Measurements from ENCODE around the gene RNLS. TPM values are rescaled to one million over a fixed set of nuclear protein-coding genes. Genes with fewer than 3 reads are reported as not detected.

The RNLS gene
- total and polyA plus RNA-seq, 2 of the 8 experiments (the other 6 are each of a cell fraction or from before 2014, with no cell fraction given), result 7.5 to 12.7 TPM

GRCh38 chr10:88409824-88410223 is 173.3 kb downstream of the RNLS start:
- CTCF ChIA-PET (ENCODE audit: partially characterized antibody), result interaction anchor here (0.6 kb wide), 1 partner anchor 128 kb away, joined by 3 read pairs; no protein-coding TSS in a partner anchor

More at GRCh38 chr10:88409824-88410223, 173.3 kb downstream of the RNLS start:
- H3K79me1 ChIP-seq (ENCODE audit: low read depth, low read length), result no peaks in the 10 kb centered on the region
- H3K14ac ChIP-seq (ENCODE audit: insufficient read length), result no peak overlapping the region
- no peak overlapping the region for H2BK15ac ChIP-seq (ENCODE audit: low read length)
- no peak overlapping the region for H4K8ac ChIP-seq (ENCODE audit: extremely low read depth, insufficient read depth, low read length)
- H2BK120ac ChIP-seq (replicated peaks; ENCODE audit: low read depth, low read length), result no peak overlapping the region
- TF ChIP-seq SIX5 (IDR thresholded peaks at IDR 0.05; ENCODE audit: low read depth, low read length) (no peak), EZH2 (IDR thresholded peaks at IDR 0.05; ENCODE audit: low read depth, low read length, severe bottlenecking) (no peak), KDM4A (IDR thresholded peaks at IDR 0.05; ENCODE audit: low read depth, low read length, severe bottlenecking) (no peak), BRCA1 (IDR thresholded peaks at IDR 0.05; ENCODE audit: low read depth, low read length) (no peak), CBX8 (IDR thresholded peaks at IDR 0.05; ENCODE audit: borderline replicate concordance, low read depth, low read length) (no peak), TBP (IDR thresholded peaks at IDR 0.05; ENCODE audit: low read depth, low read length) (no peak), TAF1 (IDR thresholded peaks at IDR 0.05; ENCODE audit: low read depth, low read length) (no peak), CTCF (IDR thresholded peaks at IDR 0.05; ENCODE audit: control extremely low read depth in 1 of 3, insufficient read depth in 1 of 3, low read depth in 1 of 3, low read length in 3 of 3) (no peak), HDAC6 (IDR thresholded peaks at IDR 0.05; ENCODE audit: low read depth, low read length) (no peak), BACH1 (IDR thresholded peaks at IDR 0.05; ENCODE audit: low read length) (no peak), RFX5 (IDR thresholded peaks at IDR 0.05; ENCODE audit: borderline replicate concordance, low read depth, low read length) (no peak), POU5F1 (IDR thresholded peaks at IDR 0.05; ENCODE audit: low read depth, low read length) (no peak), ZNF274 (IDR thresholded peaks at IDR 0.05; ENCODE audit: borderline replicate concordance, extremely low read depth, low read length) (no peak)
- no peaks in the 10 kb centered on the region for H3K79me2 ChIP-seq (ENCODE audit: control insufficient read depth in 1 of 2, insufficient read depth in 2 of 2, low read length in 2 of 2)
- no peak overlapping the region for H2BK5ac ChIP-seq (ENCODE audit: low read depth, low read length)
- no peak overlapping the region for H3K4me3 ChIP-seq (ENCODE audit: extremely low read depth in 1 of 4, insufficient read depth in 2 of 4, low read depth in 3 of 4, low read length in 4 of 4)
- no peak overlapping the region for H2BK12ac ChIP-seq (ENCODE audit: low read depth, low read length)
- H3K23me2 ChIP-seq (ENCODE audit: low read depth, low read length), result no peaks in the 10 kb centered on the region
- H3K9ac ChIP-seq (replicated peaks in 1 of 4; ENCODE audit: extremely low read depth in 1 of 4, low read depth in 3 of 4, low read length in 3 of 4), result no peak overlapping the region
- H3K18ac ChIP-seq (ENCODE audit: extremely low read depth, low read length), result no peak overlapping the region
- 83% methylated on average over 1 of the region's 1 CpG; no CpG with 5 or more reads in 1 of the 2 experiments for WGBS, 2 experiments (ENCODE audit: extremely low coverage in 1 of 2, insufficient coverage in 1 of 2, insufficient read length in 1 of 2, insufficient replicate concordance in 2 of 2, low coverage in 1 of 2, low lambda C conversion rate in 2 of 2, missing lambda C conversion rate in 1 of 2)
- H3K27ac ChIP-seq (ENCODE audit: low read depth, low read length), result no peak overlapping the region; the same call in 1 of the 2 replicates
- no peak for FAIRE-seq
- H3K4me1 ChIP-seq (replicated peaks in 1 of 4; ENCODE audit: control insufficient read depth in 3 of 4, insufficient read depth in 4 of 4, low read length in 3 of 4), result no peaks in the 10 kb centered on the region
- no peaks in the 10 kb centered on the region for H3K9me3 ChIP-seq (ENCODE audit: insufficient read depth in 2 of 2, low read depth in 1 of 2, low read length in 1 of 2)
- POLR2A ChIA-PET (ENCODE audit: partially characterized antibody), result no interaction called here
- H3K36me3 ChIP-seq (ENCODE audit: control insufficient read depth in 2 of 4, insufficient read depth in 4 of 4, low read length in 3 of 4), result no peaks in the 10 kb centered on the region
- H4K20me1 ChIP-seq (replicated peaks in 1 of 2; ENCODE audit: control insufficient read depth in 1 of 2, insufficient read depth in 2 of 2, low read length in 2 of 2), result no peaks in the 10 kb centered on the region
- no peak overlapping the region for H2AFZ ChIP-seq (ENCODE audit: low read length)
- no peak overlapping the region for H3K4me2 ChIP-seq (ENCODE audit: insufficient read depth in 1 of 2, low read depth in 2 of 2, low read length in 2 of 2)
- H3K4ac ChIP-seq (replicated peaks; ENCODE audit: insufficient read length, low read depth, low read length), result no peak overlapping the region
- H2BK20ac ChIP-seq (ENCODE audit: low read length), result no peak overlapping the region
- H3K56ac ChIP-seq (replicated peaks; ENCODE audit: insufficient read length, low read depth, low read length), result no peak overlapping the region
- no peak for DNase-seq (ENCODE audit: low read depth in 1 of 2, low spot score in 2 of 2)
- no peak overlapping the region for H2AK5ac ChIP-seq (ENCODE audit: low read depth, low read length)
- no peak overlapping the region for H4K91ac ChIP-seq (replicated peaks; ENCODE audit: insufficient read length, low read length)
- H3K27me3 ChIP-seq (replicated peaks in 1 of 4; ENCODE audit: control insufficient read depth in 3 of 4, extremely low read depth in 1 of 4, insufficient read depth in 3 of 4, low read length in 3 of 4), result no peaks in the 10 kb centered on the region
- H4K5ac ChIP-seq (ENCODE audit: insufficient read length, low read depth, low read length), result no peak overlapping the region
- no peak overlapping the region for H3K23ac ChIP-seq (ENCODE audit: insufficient read length)
